ENCODE data around the gene IFFO2.

The IFFO2 gene

GRCh38 chr1:18865176-18865575 is 91.3 kb downstream of the IFFO2 start:
- H3K4me3 ChIP-seq (ENCODE audit: low read length) = no peak overlapping the region
- no peaks in the 10 kb centered on the region for H3K9me2 ChIP-seq (replicated peaks; ENCODE audit: control insufficient read depth, low read length)
- H3K27me3 ChIP-seq (ENCODE audit: control insufficient read depth, low read length) = no peaks in the 10 kb centered on the region
- H3K4me1 ChIP-seq (ENCODE audit: control insufficient read depth, low read length) = no peaks in the 10 kb centered on the region; the same call in 1 of the 2 replicates
- no peaks in the 10 kb centered on the region for H4K20me1 ChIP-seq (ENCODE audit: control insufficient read depth, insufficient read depth, low read depth, low read length)
- H3K79me2 ChIP-seq (ENCODE audit: control insufficient read depth, low read length) = no peaks in the 10 kb centered on the region
- no peak for TF ChIP-seq EZH2phosphoT487 (IDR thresholded peaks at IDR 0.05; ENCODE audit: borderline replicate concordance, low read length)
- TF ChIP-seq, protein P1, sequence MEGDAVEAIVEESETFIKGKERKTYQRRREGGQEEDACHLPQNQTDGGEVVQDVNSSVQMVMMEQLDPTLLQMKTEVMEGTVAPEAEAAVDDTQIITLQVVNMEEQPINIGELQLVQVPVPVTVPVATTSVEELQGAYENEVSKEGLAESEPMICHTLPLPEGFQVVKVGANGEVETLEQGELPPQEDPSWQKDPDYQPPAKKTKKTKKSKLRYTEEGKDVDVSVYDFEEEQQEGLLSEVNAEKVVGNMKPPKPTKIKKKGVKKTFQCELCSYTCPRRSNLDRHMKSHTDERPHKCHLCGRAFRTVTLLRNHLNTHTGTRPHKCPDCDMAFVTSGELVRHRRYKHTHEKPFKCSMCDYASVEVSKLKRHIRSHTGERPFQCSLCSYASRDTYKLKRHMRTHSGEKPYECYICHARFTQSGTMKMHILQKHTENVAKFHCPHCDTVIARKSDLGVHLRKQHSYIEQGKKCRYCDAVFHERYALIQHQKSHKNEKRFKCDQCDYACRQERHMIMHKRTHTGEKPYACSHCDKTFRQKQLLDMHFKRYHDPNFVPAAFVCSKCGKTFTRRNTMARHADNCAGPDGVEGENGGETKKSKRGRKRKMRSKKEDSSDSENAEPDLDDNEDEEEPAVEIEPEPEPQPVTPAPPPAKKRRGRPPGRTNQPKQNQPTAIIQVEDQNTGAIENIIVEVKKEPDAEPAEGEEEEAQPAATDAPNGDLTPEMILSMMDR (IDR thresholded peaks at IDR 0.05; ENCODE audit: low read depth, low read length, poor library complexity, severe bottlenecking) = no peak
- H3K36me3 ChIP-seq (ENCODE audit: control insufficient read depth, low read length) = no peaks in the 10 kb centered on the region
- H3F3A ChIP-seq (ENCODE audit: control insufficient read depth, insufficient read depth) = no peaks in the 10 kb centered on the region
- no peak overlapping the region for H3K27ac ChIP-seq (ENCODE audit: low read depth, low read length)
- no peaks in the 10 kb centered on the region for H3K9me3 ChIP-seq (ENCODE audit: control insufficient read depth, insufficient read depth, low read length)
- no peak overlapping the region for H3K4me2 ChIP-seq (ENCODE audit: low read length)

DNA sequence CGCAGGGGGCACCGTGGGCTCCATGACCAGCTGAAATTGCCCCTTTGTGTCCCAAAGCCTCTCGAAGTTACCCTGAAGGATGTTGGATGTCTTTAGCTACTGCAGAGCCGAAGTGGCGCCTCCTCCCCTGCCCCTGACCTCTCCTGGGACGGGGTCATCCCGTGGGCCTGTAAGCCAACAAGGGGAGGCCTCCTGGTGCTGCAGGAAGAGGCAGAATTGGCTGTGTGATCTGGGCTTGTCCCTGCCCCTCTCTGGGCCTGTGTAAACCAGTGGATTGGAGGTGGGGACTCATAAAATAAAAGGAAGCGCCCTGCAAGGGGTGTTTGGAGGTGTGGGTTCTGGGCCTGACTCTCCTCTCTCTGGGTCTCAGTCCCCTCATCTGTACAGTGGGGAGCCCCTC is 94.9 kb downstream of the IFFO2 start:
- Histone ChIP-seq H3K27me3 (ENCODE audit: control insufficient read depth, low read length) (no peaks in the 10 kb centered on the region), H3K79me2 (ENCODE audit: control insufficient read depth, low read length) (no peaks in the 10 kb centered on the region), H3K4me1 (ENCODE audit: control insufficient read depth, low read length) (no peaks in the 10 kb centered on the region), H3K4me2 (ENCODE audit: low read length) (no peak overlapping the region), H3K9me3 (ENCODE audit: control insufficient read depth, insufficient read depth, low read length) (no peaks in the 10 kb centered on the region), H3K27ac (ENCODE audit: low read depth, low read length) (no peak overlapping the region), H3K4me3 (ENCODE audit: low read length) (no peak overlapping the region), H3K36me3 (ENCODE audit: control insufficient read depth, low read length) (no peaks in the 10 kb centered on the region), H3F3A (ENCODE audit: control insufficient read depth, insufficient read depth) (no peaks in the 10 kb centered on the region), H4K20me1 (ENCODE audit: control insufficient read depth, insufficient read depth, low read depth, low read length) (no peaks in the 10 kb centered on the region), H3K9me2 (replicated peaks; ENCODE audit: control insufficient read depth, low read length) (no peaks in the 10 kb centered on the region)
- TF ChIP-seq, protein P1 (IDR thresholded peaks at IDR 0.05; ENCODE audit: low read depth, low read length, poor library complexity, severe bottlenecking) = no peak
- TF ChIP-seq EZH2phosphoT487 (IDR thresholded peaks at IDR 0.05; ENCODE audit: borderline replicate concordance, low read length) = no peak

DNA sequence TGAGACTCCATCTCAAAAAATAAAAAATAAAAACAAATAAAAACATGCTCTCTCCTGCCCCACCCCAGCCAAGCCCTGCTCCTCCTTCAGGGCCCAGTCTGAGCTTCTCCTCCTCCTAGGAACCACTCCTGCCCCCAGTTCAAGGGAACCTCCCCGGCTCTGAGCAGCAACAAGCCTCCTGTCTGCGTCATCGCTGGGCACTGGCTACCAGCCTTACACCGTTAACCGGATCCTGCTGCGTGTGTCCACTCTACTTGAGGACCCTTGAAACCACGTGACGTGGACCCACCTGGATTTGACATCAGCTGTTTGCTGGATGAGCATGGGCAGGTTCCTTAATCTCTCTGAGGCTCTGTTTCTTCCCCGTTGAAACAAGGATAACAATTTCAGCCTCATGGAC is 95.4 kb downstream of the IFFO2 start:
- Histone ChIP-seq H3K36me3 (ENCODE audit: control insufficient read depth, low read length) (no peaks in the 10 kb centered on the region), H3K4me3 (ENCODE audit: low read length) (no peak overlapping the region), H3K9me3 (ENCODE audit: control insufficient read depth, insufficient read depth, low read length) (no peaks in the 10 kb centered on the region), H3K79me2 (ENCODE audit: control insufficient read depth, low read length) (no peaks in the 10 kb centered on the region), H3K27ac (ENCODE audit: low read depth, low read length) (no peak overlapping the region), H3K9me2 (replicated peaks; ENCODE audit: control insufficient read depth, low read length) (no peaks in the 10 kb centered on the region), H4K20me1 (ENCODE audit: control insufficient read depth, insufficient read depth, low read depth, low read length) (no peaks in the 10 kb centered on the region), H3K27me3 (ENCODE audit: control insufficient read depth, low read length) (no peaks in the 10 kb centered on the region), H3F3A (ENCODE audit: control insufficient read depth, insufficient read depth) (no peaks in the 10 kb centered on the region), H3K4me1 (ENCODE audit: control insufficient read depth, low read length) (no peaks in the 10 kb centered on the region), H3K4me2 (ENCODE audit: low read length) (no peak overlapping the region)
- no peak for TF ChIP-seq EZH2phosphoT487 (IDR thresholded peaks at IDR 0.05; ENCODE audit: borderline replicate concordance, low read length)
- TF ChIP-seq, protein P1 (IDR thresholded peaks at IDR 0.05; ENCODE audit: low read depth, low read length, poor library complexity, severe bottlenecking) = no peak

GRCh38 chr1:18859560-18859959 is 96.9 kb downstream of the IFFO2 start, which contains the start of gene TAS1R2:
Gene TAS1R2, minus strand, starts transcription at chr1:18859660. Its CDS starts 0 bp downstream, at chr1:18859660.
- Histone ChIP-seq H3K4me1 (ENCODE audit: control insufficient read depth, low read length) (no peaks in the 10 kb centered on the region), H3F3A (ENCODE audit: control insufficient read depth, insufficient read depth) (no peaks in the 10 kb centered on the region), H3K9me2 (replicated peaks; ENCODE audit: control insufficient read depth, low read length) (no peaks in the 10 kb centered on the region), H3K4me3 (ENCODE audit: low read length) (no peak within 1 kb of the TSS), H3K27ac (ENCODE audit: low read depth, low read length) (no peak within 1 kb of the TSS), H4K20me1 (ENCODE audit: control insufficient read depth, insufficient read depth, low read depth, low read length) (no peaks in the 10 kb centered on the region), H3K79me2 (ENCODE audit: control insufficient read depth, low read length) (no peaks in the 10 kb centered on the region), H3K27me3 (ENCODE audit: control insufficient read depth, low read length) (no peaks in the 10 kb centered on the region), H3K4me2 (ENCODE audit: low read length) (no peak within 1 kb of the TSS), H3K36me3 (ENCODE audit: control insufficient read depth, low read length) (no peaks in the 10 kb centered on the region), H3K9me3 (ENCODE audit: control insufficient read depth, insufficient read depth, low read length) (no peaks in the 10 kb centered on the region)
- TF ChIP-seq, protein P1 (IDR thresholded peaks at IDR 0.05; ENCODE audit: low read depth, low read length, poor library complexity, severe bottlenecking) = no peak
- TF ChIP-seq EZH2phosphoT487 (IDR thresholded peaks at IDR 0.05; ENCODE audit: borderline replicate concordance, low read length) = no peak

Measured in DOHH2 (cell line).